MM.1S (cell line): ENCODE data around the gene SUCLG1.

Source experiments
- EZH2 ChIP-seq: fragments of 300-600 bp; sonication (generic); optimal IDR thresholded peaks from 2 replicates; pipeline ENCODE3; 2017; ENCODE audit warnings: low read depth, mild to moderate bottlenecking, antibody characterized with exemption, low read length, mixed read lengths
- EZH2phosphoT487 ChIP-seq: fragments of 300-600 bp; sonication (generic); IDR thresholded peaks from 2 replicates; pipeline ENCODE4 v1.6.1; 2018; ENCODE audit warnings: antibody characterized with exemption, low read length
- TF ChIP-seq, protein P1 (sequence below): fragments of 300-600 bp; sonication (generic); IDR thresholded peaks from 2 replicates; pipeline ENCODE4 v1.5.1; 2016; ENCODE audit warnings: antibody characterized with exemption, low read length, mixed read lengths

DNA sequence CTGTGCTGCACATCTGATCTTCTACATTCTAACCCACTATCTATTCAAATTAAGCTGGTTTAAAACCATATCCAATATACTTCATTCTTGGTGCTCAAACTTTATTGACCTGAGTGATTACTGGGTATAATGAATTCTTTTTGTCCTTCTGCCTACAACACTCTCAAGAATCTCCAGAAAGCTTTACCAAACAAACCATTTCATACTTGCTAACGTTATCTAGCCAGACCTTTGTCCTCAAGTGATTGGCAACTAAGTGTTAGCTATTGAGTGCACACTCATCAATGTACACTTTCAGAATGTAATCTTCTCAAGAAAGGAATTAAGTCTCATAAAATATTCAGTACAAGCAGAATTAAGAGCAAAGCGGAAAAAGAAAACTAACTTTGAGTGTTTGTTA, 1.4 kb downstream of the SUCLG1 start:
- TF ChIP-seq, protein P1, sequence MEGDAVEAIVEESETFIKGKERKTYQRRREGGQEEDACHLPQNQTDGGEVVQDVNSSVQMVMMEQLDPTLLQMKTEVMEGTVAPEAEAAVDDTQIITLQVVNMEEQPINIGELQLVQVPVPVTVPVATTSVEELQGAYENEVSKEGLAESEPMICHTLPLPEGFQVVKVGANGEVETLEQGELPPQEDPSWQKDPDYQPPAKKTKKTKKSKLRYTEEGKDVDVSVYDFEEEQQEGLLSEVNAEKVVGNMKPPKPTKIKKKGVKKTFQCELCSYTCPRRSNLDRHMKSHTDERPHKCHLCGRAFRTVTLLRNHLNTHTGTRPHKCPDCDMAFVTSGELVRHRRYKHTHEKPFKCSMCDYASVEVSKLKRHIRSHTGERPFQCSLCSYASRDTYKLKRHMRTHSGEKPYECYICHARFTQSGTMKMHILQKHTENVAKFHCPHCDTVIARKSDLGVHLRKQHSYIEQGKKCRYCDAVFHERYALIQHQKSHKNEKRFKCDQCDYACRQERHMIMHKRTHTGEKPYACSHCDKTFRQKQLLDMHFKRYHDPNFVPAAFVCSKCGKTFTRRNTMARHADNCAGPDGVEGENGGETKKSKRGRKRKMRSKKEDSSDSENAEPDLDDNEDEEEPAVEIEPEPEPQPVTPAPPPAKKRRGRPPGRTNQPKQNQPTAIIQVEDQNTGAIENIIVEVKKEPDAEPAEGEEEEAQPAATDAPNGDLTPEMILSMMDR, result no peak
- TF ChIP-seq EZH2 (no peak), EZH2phosphoT487 (no peak)
